Endothelial cell (in vitro differentiated cells): ENCODE measurements around the gene ATRNL1. TPM values are rescaled to one million over a fixed set of nuclear protein-coding genes. Genes with fewer than 3 reads are reported as not detected.

Experiments
- DNase-seq: peaks from one replicate; pipeline ENCODE4 v3.0.0; 2021; ENCODE audit warnings: low spot score
- H3K27ac Mint-ChIP-seq: one replicate; pipeline ENCODE4 v1.8.0; 2021; ENCODE audit warnings: mixed read lengths, inconsistent platforms; ENCODE audit not compliant: unreplicated experiment
- H3K27me3 Mint-ChIP-seq: one replicate; pipeline ENCODE4 v1.8.0; 2021; ENCODE audit warnings: mild to moderate bottlenecking, moderate library complexity, mixed read lengths, inconsistent platforms; ENCODE audit not compliant: unreplicated experiment
- H3K36me3 Mint-ChIP-seq: one replicate; pipeline ENCODE4 v1.8.0; 2021; ENCODE audit warnings: mild to moderate bottlenecking, low read depth, mixed read lengths, inconsistent platforms; ENCODE audit not compliant: unreplicated experiment
- H3K4me1 Mint-ChIP-seq: one replicate; pipeline ENCODE4 v1.8.0; 2021; ENCODE audit warnings: mild to moderate bottlenecking, mixed read lengths, inconsistent platforms; ENCODE audit not compliant: unreplicated experiment
- H3K4me3 Mint-ChIP-seq: one replicate; pipeline ENCODE4 v1.8.0; 2021; ENCODE audit warnings: mild to moderate bottlenecking, mixed read lengths, inconsistent platforms; ENCODE audit not compliant: unreplicated experiment
- H3K9me3 Mint-ChIP-seq: one replicate; pipeline ENCODE4 v1.8.0; 2021; ENCODE audit warnings: mixed read lengths, inconsistent platforms; ENCODE audit not compliant: unreplicated experiment
- CTCF ChIP-seq: fragments of 200-600 bp; sonication (generic); IDR thresholded peaks from one replicate; pipeline ENCODE4 v1.5.0; 2021; ENCODE audit warnings: antibody characterized with exemption; ENCODE audit not compliant: unreplicated experiment
- total RNA-seq: library from RNA; stranded (reverse); fragmentation: NEBNext Ultra II Directional; extraction: Animal tissue kit (Norgen Biotek cat#: 25700); gene quantifications from one replicate; pipeline ENCODE4 v1.2.1, GENCODE V29; 2021; ENCODE audit not compliant: unreplicated experiment

The ATRNL1 gene
- total RNA-seq, 1 donor from 2014 or later = 32.5 TPM

GRCh38 chr10:115971921-115972320 lies 878.8 kb downstream of the ATRNL1 start:
- H3K27me3 Mint-ChIP-seq = peaks cover 9% of the 10 kb centered on the region
- no peak for TF ChIP-seq CTCF
- no peaks in the 10 kb centered on the region for H3K36me3 Mint-ChIP-seq
- H3K9me3 Mint-ChIP-seq = no peaks in the 10 kb centered on the region
- no peak for DNase-seq
- no peak overlapping the region for H3K27ac Mint-ChIP-seq
- H3K4me1 Mint-ChIP-seq = peaks cover 2% of the 10 kb centered on the region
- H3K4me3 Mint-ChIP-seq = no peak overlapping the region

- Mint-ChIP-seq H3K27me3 (peaks cover 9% of the 10 kb centered on the region), H3K4me3 (no peak overlapping the region), H3K9me3 (no peaks in the 10 kb centered on the region), H3K36me3 (no peaks in the 10 kb centered on the region), H3K27ac (no peak overlapping the region), H3K4me1 (peaks cover 2% of the 10 kb centered on the region)
- no peak for DNase-seq
- TF ChIP-seq CTCF = no peak
Measured at GRCh38 chr10:115972426-115972825, 879.3 kb downstream of the ATRNL1 start.

- Mint-ChIP-seq H3K27me3 (peaks cover 10% of the 10 kb centered on the region), H3K36me3 (no peaks in the 10 kb centered on the region), H3K27ac (no peak overlapping the region), H3K4me1 (peaks cover 2% of the 10 kb centered on the region), H3K9me3 (no peaks in the 10 kb centered on the region), H3K4me3 (no peak overlapping the region)
- no peak for TF ChIP-seq CTCF
- DNase-seq = no peak
Measured at GRCh38 chr10:115974351-115974750, 881.2 kb downstream of the ATRNL1 start.

- peaks cover 2% of the 10 kb centered on the region for H3K4me1 Mint-ChIP-seq
- DNase-seq = no peak
- H3K4me3 Mint-ChIP-seq = no peak overlapping the region
- no peaks in the 10 kb centered on the region for H3K9me3 Mint-ChIP-seq
- peaks cover 10% of the 10 kb centered on the region for H3K27me3 Mint-ChIP-seq
- no peak for TF ChIP-seq CTCF
- no peak overlapping the region for H3K27ac Mint-ChIP-seq
- no peaks in the 10 kb centered on the region for H3K36me3 Mint-ChIP-seq
Measured at GRCh38 chr10:115974816-115975430, 881.8 kb downstream of the ATRNL1 start.

- peaks cover 10% of the 10 kb centered on the region for H3K27me3 Mint-ChIP-seq
- no peak for TF ChIP-seq CTCF
- no peak overlapping the region for H3K4me3 Mint-ChIP-seq
- no peak overlapping the region for H3K27ac Mint-ChIP-seq
- no peaks in the 10 kb centered on the region for H3K36me3 Mint-ChIP-seq
- peaks cover 2% of the 10 kb centered on the region for H3K4me1 Mint-ChIP-seq
- H3K9me3 Mint-ChIP-seq = no peaks in the 10 kb centered on the region
- no peak for DNase-seq
Measured at GRCh38 chr10:115975506-115975905, 882.3 kb downstream of the ATRNL1 start.
